DOHH2 (cell line): ENCODE results near the gene C11orf87.

ENCODE experiments used
- H3F3A ChIP-seq: fragments of 200-600 bp; sonication (generic), shearing (Covaris generic); 2 replicates; pipeline ENCODE4 v1.6.0; 2016; ENCODE audit warnings: antibody characterized with exemption, mild to moderate bottlenecking; ENCODE audit not compliant: control insufficient read depth, insufficient read depth
- H3K27ac ChIP-seq: fragments of 200-600 bp; sonication (generic); 2 replicates; pipeline ENCODE4 v1.5.1; 2014; ENCODE audit warnings: low read depth, mild to moderate bottlenecking, low read length, moderate library complexity
- H3K27me3 ChIP-seq: fragments of 200-600 bp; sonication (generic); 2 replicates; pipeline ENCODE4 v1.6.1; 2014; ENCODE audit warnings: mild to moderate bottlenecking, low read length, mixed read lengths; ENCODE audit not compliant: control insufficient read depth
- H3K36me3 ChIP-seq: fragments of 200-600 bp; sonication (generic); 2 replicates; pipeline ENCODE4 v1.6.1; 2014; ENCODE audit warnings: mild to moderate bottlenecking, low read length, moderate library complexity, mixed read lengths; ENCODE audit not compliant: control insufficient read depth
- H3K4me1 ChIP-seq: fragments of 200-600 bp; sonication (generic); 2 replicates; pipeline ENCODE4 v1.6.1; 2014; ENCODE audit warnings: mild to moderate bottlenecking, low read length, mixed read lengths; ENCODE audit not compliant: control insufficient read depth
- H3K4me2 ChIP-seq: fragments of 200-600 bp; sonication (generic); 2 replicates; pipeline ENCODE4 v1.6.0; 2014; ENCODE audit warnings: mild to moderate bottlenecking, low read length, moderate library complexity
- H3K4me3 ChIP-seq: fragments of 200-600 bp; sonication (generic); 2 replicates; pipeline ENCODE4 v1.5.1; 2014; ENCODE audit warnings: mild to moderate bottlenecking, low read length, mixed read lengths
- H3K79me2 ChIP-seq: fragments of 200-600 bp; sonication (generic); 2 replicates; pipeline ENCODE4 v1.6.1; 2014; ENCODE audit warnings: mild to moderate bottlenecking, low read length, mixed read lengths; ENCODE audit not compliant: control insufficient read depth
- H3K9me2 ChIP-seq: fragments of 200-600 bp; sonication (generic); replicated peaks from 2 replicates; pipeline ENCODE4 v1.6.1; 2014; ENCODE audit warnings: mild to moderate bottlenecking, low read length, mixed read lengths; ENCODE audit not compliant: control insufficient read depth
- H3K9me3 ChIP-seq: fragments of 200-600 bp; sonication (generic); 2 replicates; pipeline ENCODE4 v1.6.1; 2014; ENCODE audit warnings: antibody characterized with exemption, low read length, mixed read lengths; ENCODE audit not compliant: control insufficient read depth, insufficient read depth
- H4K20me1 ChIP-seq: fragments of 200-600 bp; sonication (generic); 2 replicates; pipeline ENCODE4 v1.6.0; 2014; ENCODE audit warnings: low read depth, mild to moderate bottlenecking, antibody characterized with exemption, low read length, moderate library complexity; ENCODE audit not compliant: control insufficient read depth, insufficient read depth
- EZH2phosphoT487 ChIP-seq: fragments of 200-600 bp; sonication (generic); IDR thresholded peaks from 2 replicates; pipeline ENCODE4 v1.6.1; 2017; ENCODE audit warnings: borderline replicate concordance, mild to moderate bottlenecking, antibody characterized with exemption, low read length, moderate library complexity, mixed read lengths

Gene C11orf87

DNA sequence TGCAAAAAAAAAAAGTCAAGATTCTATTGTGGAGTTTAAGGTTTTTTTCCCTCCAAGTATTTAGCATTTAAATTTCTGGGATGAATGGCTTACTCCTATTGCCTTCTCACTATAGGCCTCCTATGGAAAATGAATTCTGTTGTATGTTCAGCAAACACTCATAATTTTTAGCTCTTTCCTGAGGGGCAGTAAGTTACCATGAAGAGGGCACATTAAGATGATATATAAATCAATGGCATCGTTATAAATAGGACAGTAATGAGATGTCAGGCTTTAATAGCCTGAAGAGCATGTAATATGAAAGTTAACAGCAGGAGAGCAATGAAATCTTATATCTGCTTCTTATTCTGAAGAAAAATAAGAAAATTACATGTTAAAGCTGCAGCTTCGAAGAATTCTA, 32.9 kb downstream of the C11orf87 start:
- Histone ChIP-seq H3K79me2 (no peaks in the 10 kb centered on the region), H3K27ac (no peak overlapping the region), H3K9me2 (no peaks in the 10 kb centered on the region), H3K4me1 (no peaks in the 10 kb centered on the region), H4K20me1 (no peaks in the 10 kb centered on the region), H3K4me3 (no peak overlapping the region), H3K27me3 (no peaks in the 10 kb centered on the region), H3K36me3 (no peaks in the 10 kb centered on the region), H3K4me2 (no peak overlapping the region), H3K9me3 (no peaks in the 10 kb centered on the region), H3F3A (no peaks in the 10 kb centered on the region)
- TF ChIP-seq EZH2phosphoT487: no peak
